Transverse colon (tissue), 4 donors: ENCODE measurements around the gene CDK2AP2. TPM values are rescaled to one million over a fixed set of nuclear protein-coding genes. Genes with fewer than 3 reads are reported as not detected.

Experiments
- DNase-seq: peaks from one replicate; pipeline ENCODE4 v3.0.0-alpha.2; 2019
- H3K27ac ChIP-seq, 4 donors: fragments of 200-600 bp; sonication (generic); 2 replicates each; pipeline ENCODE4 v1.5.1; 2016 to 2018; ENCODE audit warnings: inconsistent platforms in 4 of 4
- H3K27me3 ChIP-seq: fragments of 200-600 bp; sonication (generic); 2 replicates; pipeline ENCODE4 v1.5.1; 2017; ENCODE audit warnings: inconsistent platforms
- H3K36me3 ChIP-seq, 4 donors: fragments of 200-600 bp; sonication (generic); 2 replicates each; pipeline ENCODE4 v1.5.1; 2017 to 2019; ENCODE audit warnings: inconsistent platforms in 4 of 4
- H3K4me1 ChIP-seq, 4 donors: fragments of 200-600 bp; sonication (generic); 2 replicates each; pipeline ENCODE4 v1.5.1; 2017 to 2020; ENCODE audit warnings: inconsistent platforms in 4 of 4
- H3K4me3 ChIP-seq, 4 donors: fragments of 200-600 bp; sonication (generic); 1 replicate in 1 of 4; 2 replicates in 3 of 4; pipeline versions ENCODE4 v1.5.1 to v1.6.1; 2017 to 2019; ENCODE audit warnings: inconsistent platforms in 4 of 4
- H3K9me3 ChIP-seq, 2 donors: fragments of 200-600 bp; sonication (generic); 2 replicates each; pipeline ENCODE4 v1.5.1; 2017 to 2019; ENCODE audit warnings: inconsistent platforms in 2 of 2
- EP300 ChIP-seq: sonication (generic); formaldehyde crosslinking; IDR thresholded peaks from one replicate; pipeline ENCODE4 v1.6.1; 2017; ENCODE audit warnings: antibody characterized with exemption, low read depth
- POLR2A ChIP-seq: fragments of 450-650 bp; IDR thresholded peaks from one replicate; pipeline ENCODE4 v1.6.1; 2016; ENCODE audit warnings: antibody characterized with exemption, mild to moderate bottlenecking, moderate library complexity
- POLR2AphosphoS5 ChIP-seq, 3 donors: sonication (generic); formaldehyde crosslinking; IDR thresholded peaks; one replicate each; pipeline ENCODE4 v1.6.1; 2016; ENCODE audit warnings: antibody characterized with exemption in 3 of 3
- WGBS, 2 donors: methylation state at CpG; one replicate each; pipeline ENCODE4 v1.1.5; 2018; ENCODE audit warnings: low coverage in 1 of 2; 5-methylcytosine and 5-hydroxymethylcytosine counted together
- in situ Hi-C, 4 donors: fragments of 200-750 bp; cut with MboI; loops; one replicate each; pipeline versions ENCODE4 v1.15.0 to v1.15.1; 2017; ENCODE audit warnings: low sequenced_read_pairs in 3 of 4, low pct_ligation_motif_present in 1 of 4, low pct_unique_long_range_greater_than_20kb in 1 of 4
- intact Hi-C: fragments of 100-400 bp; cut with DNase I; formaldehyde crosslinking; loops from one replicate; pipeline ENCODE4 v1.15.1; 2023; ENCODE audit warnings: low total_unique reads
- total RNA-seq, 4 donors: library from RNA; depleted of rRNA; stranded (reverse); fragments of >200 nt; gene quantifications; one replicate each; pipeline ENCODE4 v1.1.0, GENCODE V29; 2016
- TF ChIP-seq, protein P1 (sequence below), 5 experiments: fragments of 200-600 bp in 3 of 5; fragments of 450-650 bp in 2 of 5; sonication (generic) in 3 of 5; IDR thresholded peaks; 1 replicate in 2 of 5; 2 replicates in 3 of 5; pipeline ENCODE4 v1.5.1; 2016 to 2017; ENCODE audit warnings: antibody characterized with exemption in 5 of 5, inconsistent platforms in 3 of 5, mild to moderate bottlenecking in 2 of 5, moderate library complexity in 1 of 5

The CDK2AP2 gene
- total RNA-seq, 4 donors from 2014 or later = 49.4 to 140 (median 83.4) TPM

DNA sequence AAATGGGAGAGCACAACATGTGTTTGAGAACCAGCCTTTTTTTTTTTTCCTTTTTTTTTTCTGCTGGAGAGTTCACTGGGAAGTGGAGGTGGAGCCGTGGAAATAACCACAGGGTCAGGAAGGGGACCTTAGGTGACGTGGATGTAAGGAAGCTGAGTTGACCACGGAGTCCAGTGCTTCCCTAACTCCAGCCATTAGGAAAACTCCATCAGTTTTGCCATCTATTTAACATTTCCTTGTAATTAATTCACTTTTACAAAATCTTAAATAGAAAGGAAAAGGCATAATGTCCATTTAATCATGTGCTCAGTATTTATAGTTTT, 2.0 kb upstream of the CDK2AP2 start:
- intact Hi-C loops (no loop called here), in situ Hi-C loops (no loop called here)
- DNase-seq = no peak
- TF ChIP-seq POLR2AphosphoS5 (IDR thresholded peaks at IDR 0.05) (no peak), EP300 (no peak), POLR2A (no peak)
- TF ChIP-seq, protein P1, sequence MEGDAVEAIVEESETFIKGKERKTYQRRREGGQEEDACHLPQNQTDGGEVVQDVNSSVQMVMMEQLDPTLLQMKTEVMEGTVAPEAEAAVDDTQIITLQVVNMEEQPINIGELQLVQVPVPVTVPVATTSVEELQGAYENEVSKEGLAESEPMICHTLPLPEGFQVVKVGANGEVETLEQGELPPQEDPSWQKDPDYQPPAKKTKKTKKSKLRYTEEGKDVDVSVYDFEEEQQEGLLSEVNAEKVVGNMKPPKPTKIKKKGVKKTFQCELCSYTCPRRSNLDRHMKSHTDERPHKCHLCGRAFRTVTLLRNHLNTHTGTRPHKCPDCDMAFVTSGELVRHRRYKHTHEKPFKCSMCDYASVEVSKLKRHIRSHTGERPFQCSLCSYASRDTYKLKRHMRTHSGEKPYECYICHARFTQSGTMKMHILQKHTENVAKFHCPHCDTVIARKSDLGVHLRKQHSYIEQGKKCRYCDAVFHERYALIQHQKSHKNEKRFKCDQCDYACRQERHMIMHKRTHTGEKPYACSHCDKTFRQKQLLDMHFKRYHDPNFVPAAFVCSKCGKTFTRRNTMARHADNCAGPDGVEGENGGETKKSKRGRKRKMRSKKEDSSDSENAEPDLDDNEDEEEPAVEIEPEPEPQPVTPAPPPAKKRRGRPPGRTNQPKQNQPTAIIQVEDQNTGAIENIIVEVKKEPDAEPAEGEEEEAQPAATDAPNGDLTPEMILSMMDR (IDR thresholded peaks at IDR 0.05) = no peak
- no peaks in the 10 kb centered on the region for H3K36me3 ChIP-seq
- no peaks in the 10 kb centered on the region for H3K9me3 ChIP-seq
- peaks cover 21 to 34% (median 29%) of the 10 kb centered on the region in 4 donors for H3K4me1 ChIP-seq
- peaks cover 4% of the 10 kb centered on the region for H3K27me3 ChIP-seq
- H3K27ac ChIP-seq = no peak overlapping the region
- 53% methylated on average over 3 of the region's 3 CpGs for WGBS, 2 donors
- H3K4me3 ChIP-seq = no peak overlapping the region

DNA sequence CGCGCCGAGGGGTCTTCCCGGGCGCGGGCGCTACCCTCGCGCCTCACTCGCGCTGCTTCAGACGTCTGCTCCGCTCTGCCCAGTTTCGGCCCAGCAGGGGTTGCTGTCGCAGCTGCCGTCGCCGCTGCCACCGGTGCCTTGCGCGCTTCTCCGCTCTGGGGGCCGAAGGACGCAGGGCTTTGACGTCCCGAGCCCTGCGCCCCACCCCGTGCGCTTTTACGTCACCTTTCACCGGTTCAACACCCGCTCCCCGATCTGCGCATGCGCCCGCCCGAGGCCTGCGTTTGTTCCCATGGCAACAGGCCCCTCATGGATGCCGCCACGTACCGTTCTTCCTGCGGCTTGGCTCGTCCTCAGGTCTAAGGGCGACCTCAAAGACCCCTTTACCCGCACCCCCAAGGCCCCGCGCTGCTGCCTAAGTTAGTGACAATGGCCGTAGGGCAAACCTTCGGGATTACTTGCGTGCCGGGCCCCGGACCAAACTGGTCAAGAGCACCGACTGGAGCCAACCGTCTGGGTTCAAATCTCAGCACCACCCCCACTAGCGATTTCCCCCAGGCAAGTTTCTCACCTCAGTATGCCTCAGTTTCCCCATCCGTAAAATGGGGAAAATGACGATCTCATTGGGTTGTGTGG, 642 bp upstream of the CDK2AP2 start:
- TF ChIP-seq POLR2AphosphoS5 (IDR thresholded peaks at IDR 0.05) (peak in 2 of 3 donors; percentile 70 to 85), POLR2A (peak; percentile 65)
- TF ChIP-seq, protein P1 (IDR thresholded peaks at IDR 0.05) = no peak
- DNase-seq = peak; percentile 99
- Histone ChIP-seq H3K9me3 (no peaks in the 10 kb centered on the region), H3K4me1 (peaks cover 24 to 47% (median 36%) of the 10 kb centered on the region in 4 donors), H3K4me3 (peak overlapping the region; percentile 65 to 83 (median 78)), H3K27me3 (no peaks in the 10 kb centered on the region), H3K36me3 (no peaks in the 10 kb centered on the region), H3K27ac (peak overlapping the region; percentile 98 to 100 (median 98))
- in situ Hi-C loops (no loop called here), intact Hi-C loops (no loop called here)
- WGBS, 2 donors = 0 to 1% methylated on average over 3 to 36 of the region's 57 CpGs

DNA sequence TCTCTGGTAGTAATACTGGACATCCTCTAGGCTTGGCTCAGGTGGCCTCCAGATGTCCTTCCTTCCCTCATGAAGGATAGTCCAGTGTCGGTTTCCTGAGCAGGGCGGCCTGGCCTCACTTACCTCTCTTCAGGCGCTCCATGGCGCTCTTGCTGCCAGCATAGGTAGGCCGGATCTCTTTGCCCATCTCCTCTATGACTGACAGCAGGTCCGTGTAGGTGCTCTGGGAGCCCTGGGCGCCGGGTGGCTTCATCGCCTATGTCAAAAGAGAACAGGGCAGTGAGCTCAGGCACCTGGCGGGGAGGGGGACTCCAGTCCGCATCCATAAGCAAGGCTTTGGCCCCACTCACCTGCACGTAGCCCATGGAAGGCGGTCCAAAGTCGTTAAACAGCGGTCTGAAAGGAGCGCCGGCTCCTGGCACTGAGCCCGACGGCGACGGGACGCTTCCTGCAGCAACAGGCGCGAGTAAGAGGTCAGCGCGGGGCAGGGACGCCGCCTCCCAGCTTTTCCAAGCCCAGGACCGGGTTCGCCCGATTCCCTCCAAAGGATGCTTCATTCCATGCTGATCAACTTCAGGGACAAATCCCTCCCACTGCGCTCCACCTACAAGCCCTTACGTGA, 609 bp downstream of the CDK2AP2 start:
- Histone ChIP-seq H3K36me3 (no peaks in the 10 kb centered on the region), H3K4me3 (peak overlapping the region; percentile 48 to 83 (median 78)), H3K9me3 (no peaks in the 10 kb centered on the region), H3K4me1 (peaks cover 26 to 51% (median 39%) of the 10 kb centered on the region in 4 donors), H3K27me3 (no peaks in the 10 kb centered on the region), H3K27ac (peak overlapping the region; percentile 98 to 100 (median 98))
- DNase-seq = peak; percentile 89
- in situ Hi-C loops (no loop called here), intact Hi-C loops (no loop called here)
- TF ChIP-seq POLR2AphosphoS5 (IDR thresholded peaks at IDR 0.05) = no peak
- no peak for TF ChIP-seq POLR2A
- TF ChIP-seq, protein P1 (IDR thresholded peaks at IDR 0.05) = no peak
- no peak for TF ChIP-seq EP300
- WGBS, 2 donors = 0 to 10% methylated on average over 6 to 29 of the region's 33 CpGs

DNA sequence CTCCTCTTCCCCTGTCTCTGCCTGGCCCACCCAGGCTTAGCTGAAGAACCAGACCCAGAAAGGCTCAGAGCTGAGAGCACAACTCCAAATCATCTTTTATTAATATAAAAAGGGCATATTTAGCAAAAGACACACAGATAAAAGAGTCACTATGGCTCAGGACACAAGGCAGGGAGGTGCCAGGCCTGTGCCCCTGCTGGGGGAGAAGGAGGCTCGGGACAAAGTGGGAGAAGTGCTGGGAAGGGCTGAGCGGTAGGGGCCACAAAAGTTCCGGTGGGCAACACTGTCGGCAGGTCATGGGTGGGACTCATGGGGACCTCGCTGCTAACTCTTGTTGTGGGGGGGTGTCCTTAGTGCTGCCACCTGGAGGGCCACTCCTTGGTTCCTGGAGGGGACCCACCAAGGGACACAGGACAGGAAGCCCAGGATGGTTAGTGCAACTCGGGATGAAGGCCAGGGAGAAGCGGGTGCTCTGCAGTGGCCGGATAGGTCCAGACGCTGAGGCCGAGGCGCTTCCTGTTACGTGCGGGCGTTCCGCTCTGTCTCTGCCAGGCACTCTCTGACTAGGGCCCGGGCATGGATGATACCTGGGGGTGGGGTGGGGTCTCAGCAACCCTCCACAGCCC, 1.4 kb downstream of the CDK2AP2 start:
- no peaks in the 10 kb centered on the region for H3K9me3 ChIP-seq
- peaks cover 26 to 51% (median 39%) of the 10 kb centered on the region in 4 donors for H3K4me1 ChIP-seq
- 75% methylated on average over 14 of the region's 16 CpGs; no CpG with 5 or more reads in 1 of the 2 donors for WGBS, 2 donors
- H3K27ac ChIP-seq = peak overlapping the region; percentile 98 to 100 (median 98)
- H3K27me3 ChIP-seq = no peaks in the 10 kb centered on the region
- in situ Hi-C loops = no loop called here
- peak; percentile 36 for DNase-seq
- H3K36me3 ChIP-seq = no peaks in the 10 kb centered on the region
- peak overlapping the region in 2 of 4 donors; percentile 81 to 82 for H3K4me3 ChIP-seq
- no peak for TF ChIP-seq POLR2A
- TF ChIP-seq, protein P1 (IDR thresholded peaks at IDR 0.05) = peak in 3 of 5 experiments; percentile 9 to 58 (median 31)
- intact Hi-C loops = loop anchor here (1.0 kb wide), 1 partner anchor 105 kb away; the partner anchor contains the start of gene PPP1CA
